GM18498 (cell line): ENCODE results near the gene MATCAP1.
A peak's percentile ranks its signal among the peaks of the same experiment; 100 is the strongest.

ENCODE experiments used
- ATAC-seq: cut with Tn5 transposase; IDR thresholded peaks from one replicate; pipeline ENCODE4 v1.9.1; 2021; ENCODE audit warnings: mild to moderate bottlenecking, moderate library complexity; ENCODE audit not compliant: unreplicated experiment

MATCAP1 gene

GRCh38 chr16:67191995-67192681 lies 8.4 kb upstream of the MATCAP1 start, which contains the start of gene E2F4:
TSS of gene E2F4 (plus strand) at chr16:67192155. CDS start at chr16:67192228, 73 bp downstream.
- ATAC-seq, result peak; percentile 89

DNA sequence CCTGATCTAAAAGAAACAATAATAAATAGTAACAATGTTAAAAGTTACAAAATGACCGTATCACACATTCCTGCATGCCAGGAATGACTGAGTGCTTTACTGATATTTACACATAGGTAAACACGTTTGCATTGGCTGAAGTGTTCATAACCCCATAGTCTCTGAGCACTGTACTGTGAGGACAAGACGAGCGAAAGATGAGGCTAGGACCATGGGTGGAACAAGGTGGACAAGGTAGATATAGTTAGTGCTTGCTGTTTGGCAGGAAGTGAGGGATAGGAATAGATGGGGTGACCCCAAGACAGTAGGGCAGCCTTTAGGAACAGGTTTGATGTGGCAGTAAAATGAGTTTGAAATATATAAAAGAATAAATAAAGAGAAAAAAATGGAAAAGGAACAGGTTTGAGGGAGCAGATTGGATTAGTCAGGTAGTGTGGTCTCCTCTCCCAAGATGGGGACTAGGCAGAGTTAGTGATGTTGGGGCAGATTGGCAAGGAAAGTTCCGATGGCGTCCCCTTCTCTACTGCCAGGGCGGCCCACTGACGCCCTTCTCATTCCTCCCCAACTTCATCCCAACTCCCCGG lies 7.7 kb upstream of the MATCAP1 start:
- ATAC-seq, result no peak

DNA sequence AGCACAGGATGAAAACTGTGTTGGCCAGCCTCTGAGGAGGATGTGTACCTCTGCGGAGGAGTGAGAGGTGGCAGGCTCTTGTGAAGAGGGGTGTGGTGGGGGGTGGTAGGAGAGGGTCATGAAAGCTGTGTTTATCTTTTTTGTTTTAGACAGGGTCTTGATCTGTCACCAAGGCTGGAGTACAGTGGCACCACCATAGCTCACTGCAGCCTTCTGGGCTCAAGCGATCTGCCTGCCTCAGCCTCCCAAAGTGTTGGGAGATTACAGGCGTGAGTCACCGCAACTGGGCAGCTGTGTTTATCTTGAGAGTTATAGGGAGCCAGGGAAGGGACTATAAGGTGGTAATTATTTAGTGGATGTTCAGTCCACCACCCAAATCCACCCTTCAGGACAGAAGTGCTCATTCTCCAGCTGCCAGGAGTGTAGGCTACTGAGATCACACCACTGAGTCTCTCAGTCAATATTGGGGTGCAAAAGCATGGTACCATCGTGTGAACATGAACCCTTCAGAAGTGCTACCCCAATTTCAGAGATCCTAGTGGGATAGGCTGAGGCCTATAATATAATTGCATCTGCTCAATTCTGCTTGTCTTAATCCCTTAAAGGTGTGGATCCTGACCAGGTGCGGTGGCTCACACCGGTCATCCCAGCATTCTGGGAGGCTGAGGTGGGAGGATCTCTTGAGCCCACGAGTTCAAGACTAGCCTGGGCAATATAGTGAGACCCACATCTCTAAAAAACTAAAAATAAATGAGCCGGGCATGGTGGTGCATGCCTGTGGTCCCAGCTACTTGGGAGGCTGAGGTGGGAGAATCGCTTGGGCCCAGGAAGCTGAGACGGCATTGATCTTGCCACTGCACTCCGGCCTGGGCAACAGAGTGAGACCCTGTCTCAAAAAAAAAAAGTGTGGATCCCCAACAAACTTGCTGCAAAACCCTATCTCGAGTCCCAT lies 7.0 kb upstream of the MATCAP1 start:
- ATAC-seq, result no peak

GRCh38 chr16:67190041-67190440 lies 6.3 kb upstream of the MATCAP1 start, which contains the start of gene EXOC3L1:
TSS of gene EXOC3L1 (minus strand) at chr16:67190136. CDS start at chr16:67189676, 460 bp downstream.
- ATAC-seq, result no peak

GRCh38 chr16:67188798-67189197 lies 5.0 kb upstream of the MATCAP1 start:
- no peak for ATAC-seq

- ATAC-seq, result no peak
Measured at GRCh38 chr16:67188323-67188722, 4.6 kb upstream of the MATCAP1 start.

GRCh38 chr16:67187175-67187890 lies 3.6 kb upstream of the MATCAP1 start:
- ATAC-seq, result no peak

DNA sequence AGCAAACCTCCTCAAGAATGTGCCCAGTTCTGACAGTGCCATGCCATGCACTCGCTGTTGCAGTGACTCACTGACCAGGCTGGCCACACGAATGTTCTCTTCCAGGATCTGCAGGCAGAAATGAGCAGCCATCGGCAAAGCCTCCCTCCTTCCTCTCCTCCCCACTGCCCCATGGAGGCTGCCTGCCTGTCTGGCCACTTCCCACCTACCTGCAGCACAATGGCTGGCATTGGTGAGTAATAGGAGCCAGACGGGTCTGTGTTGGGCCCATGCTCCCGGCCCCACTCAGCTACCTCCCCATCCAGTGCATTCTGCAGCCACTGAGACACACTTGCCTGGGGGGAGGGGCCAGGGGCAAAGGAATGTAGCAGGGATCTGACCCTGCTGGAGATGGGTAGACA lies 2.8 kb upstream of the MATCAP1 start:
- ATAC-seq, result no peak

DNA sequence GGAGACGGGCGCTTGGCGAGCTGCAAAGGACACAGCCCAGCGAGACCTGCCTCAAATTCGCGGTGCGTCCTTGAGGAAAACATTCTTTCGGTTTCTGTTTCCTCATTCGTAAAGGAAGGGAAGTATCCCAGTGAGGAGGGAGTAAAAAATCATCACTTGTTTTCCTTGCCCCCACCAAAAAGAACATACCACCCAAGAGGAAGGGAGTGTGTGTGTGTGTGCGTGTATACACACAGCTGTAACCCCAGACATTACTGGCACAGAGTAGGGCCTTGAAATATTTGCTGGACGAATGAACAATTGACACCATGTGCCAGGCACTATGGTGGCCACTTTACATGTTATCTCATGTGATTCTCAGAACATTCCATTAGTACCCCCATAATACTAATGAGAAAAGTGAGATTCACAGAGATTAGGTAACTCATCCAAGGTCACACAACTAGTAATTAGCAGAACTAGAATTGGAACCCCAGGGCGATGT lies 1.9 kb upstream of the MATCAP1 start:
- no peak for ATAC-seq

DNA sequence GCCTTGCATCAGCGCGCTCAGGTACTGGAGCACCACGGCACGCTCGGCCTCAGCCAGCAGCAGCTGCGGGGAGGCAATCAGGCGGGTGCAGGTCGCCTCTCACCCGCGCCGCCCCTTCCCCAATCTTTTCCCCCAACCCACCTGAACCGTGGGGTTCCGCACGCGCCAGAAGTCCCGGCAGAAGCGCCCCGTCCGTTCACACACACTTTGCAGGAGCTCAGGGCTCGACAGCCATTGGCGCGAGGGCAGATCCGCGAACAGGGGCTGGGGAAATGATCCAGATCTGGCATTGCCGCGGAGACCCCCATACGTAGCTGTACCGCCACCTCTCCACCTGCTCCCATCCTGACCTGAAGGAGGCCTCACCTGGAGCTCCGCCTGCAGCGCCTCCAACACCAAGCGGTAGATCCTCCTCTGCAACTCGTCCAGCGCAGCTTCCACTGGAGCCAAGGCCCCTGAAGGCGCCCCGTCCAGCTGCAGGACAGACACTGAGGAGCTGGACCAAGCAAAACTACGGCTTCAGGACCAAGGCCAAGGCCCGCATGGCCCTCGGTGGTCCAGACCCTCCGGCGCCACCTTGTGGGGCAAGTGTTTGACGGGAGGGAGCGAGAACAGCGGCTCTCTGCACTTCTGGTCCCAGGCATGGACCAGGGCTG lies 1.4 kb upstream of the MATCAP1 start:
- ATAC-seq, result peak; percentile 29

DNA sequence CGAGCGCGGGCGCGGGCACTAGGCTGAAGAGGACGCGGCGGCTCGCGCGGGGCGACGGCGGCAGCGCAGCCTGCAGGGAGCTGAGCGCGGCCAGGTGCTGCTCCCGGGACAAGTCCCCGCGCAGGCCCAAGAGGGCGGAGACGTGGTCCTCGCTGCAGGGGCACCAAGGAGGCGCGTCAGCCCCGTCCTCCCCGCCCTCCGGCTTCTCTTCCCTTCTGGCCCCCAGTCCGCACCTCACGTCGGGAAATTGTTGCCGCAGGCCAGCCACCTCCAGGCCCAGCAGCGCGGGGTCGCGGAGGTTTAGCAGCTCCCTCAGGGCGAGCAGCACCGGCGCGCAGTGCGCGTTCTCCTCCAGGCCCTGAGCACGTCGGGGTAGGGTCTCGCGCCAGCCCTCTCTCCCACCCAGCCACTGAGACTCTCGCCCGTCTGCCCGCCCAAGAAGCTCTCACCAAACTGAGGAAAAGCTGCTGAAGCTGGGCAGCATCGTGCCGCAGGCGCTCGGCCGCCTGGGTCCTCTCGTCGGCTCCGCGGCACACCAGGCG lies 761 bp upstream of the MATCAP1 start:
- no peak for ATAC-seq

DNA sequence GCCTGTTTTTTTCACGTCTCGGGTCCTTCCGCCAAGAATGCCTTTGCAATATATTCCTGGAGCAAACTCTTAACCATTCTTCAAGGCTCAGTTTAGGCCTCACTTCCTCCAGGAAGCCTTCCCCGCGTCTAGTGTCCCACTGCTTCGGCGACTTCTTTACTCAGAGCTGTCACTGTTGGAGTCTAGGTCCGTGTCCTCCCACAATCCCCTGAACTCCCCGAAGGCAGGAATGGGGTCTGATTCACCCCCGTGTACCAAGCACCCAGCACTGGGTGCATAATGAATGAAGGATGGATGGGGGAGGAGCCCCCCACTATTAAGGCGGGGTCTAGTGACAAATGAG lies 508 bp downstream of the MATCAP1 start:
- no peak for ATAC-seq

- no peak for ATAC-seq
Measured at GRCh38 chr16:67182288-67182687, 1.5 kb downstream of the MATCAP1 start.

DNA sequence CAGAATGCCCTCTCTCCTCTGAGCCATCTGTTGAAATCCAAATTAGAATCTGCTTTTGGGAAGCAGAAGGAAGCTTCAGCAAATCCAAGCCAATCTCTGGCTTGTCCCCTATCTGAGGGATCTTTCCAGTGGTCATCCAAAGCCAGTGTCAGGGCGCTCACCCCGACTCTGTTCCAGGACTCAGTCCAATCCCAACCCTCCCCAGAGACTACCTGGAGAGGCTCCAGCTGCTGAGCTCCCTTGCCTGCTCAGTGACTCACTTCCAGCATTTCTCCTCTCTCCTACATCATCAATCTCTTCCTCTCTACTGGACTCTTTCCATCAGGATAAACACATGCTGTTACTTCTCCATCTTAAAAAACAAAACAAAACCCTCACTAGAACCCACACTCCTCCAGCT lies 2.4 kb downstream of the MATCAP1 start:
- ATAC-seq, result no peak

DNA sequence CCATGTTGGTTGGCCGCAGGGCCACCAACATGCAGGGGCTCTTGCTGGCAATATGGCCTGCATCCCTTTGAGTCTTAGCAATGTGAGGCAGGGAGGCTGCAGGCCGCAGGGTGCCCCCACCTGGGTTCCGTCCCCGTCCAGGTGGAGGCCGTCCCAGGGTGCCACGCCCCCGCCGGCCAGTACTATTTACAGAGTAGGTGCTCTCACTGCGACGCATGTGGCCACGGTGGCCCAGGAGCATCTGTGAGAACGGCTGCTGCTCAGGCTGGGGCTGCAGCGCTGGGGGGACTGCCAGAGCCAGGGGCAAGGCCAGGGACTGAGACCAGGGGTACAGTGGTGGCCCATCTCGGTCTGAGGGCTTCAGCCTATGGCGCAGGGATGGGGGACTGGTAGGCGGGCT lies 3.6 kb downstream of the MATCAP1 start:
- ATAC-seq, result no peak

GRCh38 chr16:67179421-67180080 lies 4.2 kb downstream of the MATCAP1 start:
- no peak for ATAC-seq

DNA sequence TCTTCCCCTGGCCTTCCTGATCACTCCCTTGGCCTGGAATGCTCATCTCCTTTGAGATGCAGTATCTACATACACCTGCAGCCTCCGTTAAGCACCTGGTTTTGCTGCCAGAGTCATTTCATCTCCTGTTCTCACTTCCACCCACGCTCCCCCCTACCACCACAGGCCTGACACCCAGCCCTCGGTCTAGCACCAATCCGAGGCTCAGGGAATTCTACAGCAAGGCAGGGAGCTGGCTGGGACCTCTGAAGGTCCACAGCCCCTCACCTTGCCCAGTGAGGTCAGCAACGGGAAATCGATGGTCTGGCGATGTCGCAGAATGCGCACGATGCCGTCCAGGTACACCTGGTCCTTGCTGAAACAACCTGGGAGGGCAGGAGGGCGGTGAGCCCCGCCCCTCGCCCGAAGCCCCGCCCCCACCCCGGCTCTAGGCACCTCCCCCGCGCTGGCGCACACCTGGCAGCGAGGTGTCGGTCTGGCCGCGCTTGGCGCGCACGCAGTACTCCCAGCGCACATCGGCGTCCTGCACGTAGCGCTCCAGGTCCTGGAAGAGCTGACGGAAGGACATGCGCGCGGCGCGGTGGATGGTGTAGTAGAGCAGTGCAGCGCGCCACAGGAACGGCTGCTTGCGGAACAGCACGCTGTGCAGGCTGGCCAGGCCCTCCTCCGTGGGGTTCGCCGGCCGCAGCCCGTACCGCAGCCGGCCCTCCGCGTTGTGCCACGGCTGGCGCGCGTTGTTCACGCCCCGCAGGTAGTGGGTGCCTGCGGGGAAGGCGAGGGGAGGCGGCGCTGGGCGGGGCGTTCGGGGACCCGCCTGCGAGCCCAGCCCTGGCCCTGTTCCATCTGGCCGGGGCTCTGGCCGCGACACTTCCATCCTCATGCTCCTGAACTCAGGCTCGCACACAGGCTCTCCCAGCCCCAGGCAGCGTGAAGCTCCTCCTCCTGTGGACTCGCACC lies 5.7 kb downstream of the MATCAP1 start:
- no peak for ATAC-seq

DNA sequence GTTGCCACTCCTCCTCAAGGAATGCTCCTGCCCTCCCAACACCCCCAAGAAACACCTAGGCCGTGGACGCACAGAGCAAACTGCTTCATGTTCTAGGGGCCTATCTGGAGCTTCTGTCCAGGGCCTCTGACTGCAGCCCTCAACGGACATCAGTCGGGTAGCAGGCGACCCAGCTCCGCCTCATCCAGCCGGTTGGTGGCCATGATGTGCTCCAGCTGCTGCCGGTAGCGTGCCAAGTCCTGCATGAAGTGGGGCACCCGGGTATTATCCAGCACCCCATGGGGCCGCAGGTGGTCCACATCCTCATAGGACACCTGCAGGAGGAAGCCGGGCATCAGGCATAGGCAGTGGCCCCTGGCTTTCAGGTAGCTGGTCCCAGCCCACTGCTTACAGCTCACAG lies 7.1 kb downstream of the MATCAP1 start:
- ATAC-seq, result no peak
